Retinal pigment epithelial cell (primary cell): ENCODE results near the gene NF2.

Experiments
- DNase-seq: peaks from one replicate; pipeline ENCODE4 v3.0.0-alpha.2; 2010; ENCODE audit warnings: low read depth
- H3K4me3 ChIP-seq: 2 replicates; pipeline ENCODE4 v1.5.1; 2011; ENCODE audit warnings: mild to moderate bottlenecking, low read length, control low read depth, moderate library complexity
- CTCF ChIP-seq: conservative IDR thresholded peaks from 2 replicates; pipeline ENCODE4 v1.5.1; 2011; ENCODE audit warnings: low read depth, low read length, control low read depth, inconsistent platforms

The NF2 gene

GRCh38 chr22:29722151-29722550 is 118.7 kb downstream of the NF2 start:
- no peak for DNase-seq
- TF ChIP-seq CTCF: no peak
- H3K4me3 ChIP-seq: no peak overlapping the region

- H3K4me3 ChIP-seq: no peak overlapping the region
- DNase-seq: no peak
- no peak for TF ChIP-seq CTCF
Measured at GRCh38 chr22:29722587-29722986, 119.2 kb downstream of the NF2 start.

GRCh38 chr22:29723766-29724165 is 120.3 kb downstream of the NF2 start:
- TF ChIP-seq CTCF: no peak
- no peak overlapping the region for H3K4me3 ChIP-seq
- DNase-seq: no peak

GRCh38 chr22:29724843-29725242 is 121.4 kb downstream of the NF2 start:
- H3K4me3 ChIP-seq: no peak overlapping the region
- no peak for TF ChIP-seq CTCF
- no peak for DNase-seq

GRCh38 chr22:29726106-29726505 is 122.7 kb downstream of the NF2 start:
- DNase-seq: no peak
- no peak overlapping the region for H3K4me3 ChIP-seq
- TF ChIP-seq CTCF: no peak

GRCh38 chr22:29726512-29727130 is 123.2 kb downstream of the NF2 start:
- no peak for DNase-seq
- H3K4me3 ChIP-seq: no peak overlapping the region
- TF ChIP-seq CTCF: no peak

- peak; percentile 44 for TF ChIP-seq CTCF
- DNase-seq: peak; percentile 29
- H3K4me3 ChIP-seq: no peak overlapping the region
Measured at GRCh38 chr22:29727131-29727523, 123.7 kb downstream of the NF2 start.
